H1 (cell line): ENCODE data around the gene SORL1-AS1.

Experiments
- CTCF ChIP-seq, 3 experiments: IDR thresholded peaks; 1 replicate in 2 of 3; 2 replicates in 1 of 3; pipeline versions ENCODE4 v1.5.1 to v1.6.1; 2011; ENCODE audit warnings: low read length in 3 of 3, mild to moderate bottlenecking in 3 of 3, inconsistent platforms in 2 of 3, low read depth in 1 of 3, moderate library complexity in 1 of 3; ENCODE audit not compliant: insufficient read depth in 1 of 3; ENCODE audit errors: control extremely low read depth in 1 of 3
- EP300 ChIP-seq, 2 experiments: IDR thresholded peaks; 1 replicate in 1 of 2; 2 replicates in 1 of 2; pipeline ENCODE4 v1.6.1; 2011 to 2012; ENCODE audit warnings: low read depth in 2 of 2, low read length in 2 of 2, mild to moderate bottlenecking in 2 of 2, borderline replicate concordance in 1 of 2, inconsistent platforms in 1 of 2, moderate library complexity in 1 of 2
- KDM1A ChIP-seq: fragments of 200-600, 300-600 bp; sonication (generic); IDR thresholded peaks from 2 replicates; pipeline ENCODE4 v1.7.1; 2016; ENCODE audit warnings: mild to moderate bottlenecking, low read length, borderline replicate concordance
- POLR2A ChIP-seq, 2 experiments: IDR thresholded peaks; 1 replicate in 1 of 2; 2 replicates in 1 of 2; pipeline ENCODE4 v1.6.1; 2011; ENCODE audit warnings: low read depth in 2 of 2, low read length in 2 of 2, mild to moderate bottlenecking in 2 of 2; ENCODE audit errors: control extremely low read depth in 1 of 2
- SIX5 ChIP-seq: IDR thresholded peaks from 2 replicates; pipeline ENCODE4 v1.6.1; 2011; ENCODE audit warnings: mild to moderate bottlenecking, low read depth, low read length
- SUZ12 ChIP-seq: fragments of 200-600 bp; sonication (generic); IDR thresholded peaks from 2 replicates; pipeline ENCODE4 v1.6.1; 2012; ENCODE audit warnings: mild to moderate bottlenecking, inconsistent platforms, low read length, moderate library complexity, mixed read lengths
- TEAD4 ChIP-seq: IDR thresholded peaks from 2 replicates; pipeline ENCODE4 v1.6.1; 2012; ENCODE audit warnings: low read depth, low read length, inconsistent platforms, mixed read lengths
- TF ChIP-seq, protein P1 (sequence below): IDR thresholded peaks from 2 replicates; pipeline ENCODE4 v1.6.1; 2011; ENCODE audit warnings: low read length, improper control_type of control experiment

- no peak for TF ChIP-seq CTCF (IDR thresholded peaks at IDR 0.05; ENCODE audit: control extremely low read depth in 1 of 3, insufficient read depth in 1 of 3, low read depth in 1 of 3, low read length in 3 of 3)
- no peak for TF ChIP-seq POLR2A (IDR thresholded peaks at IDR 0.05; ENCODE audit: control extremely low read depth in 1 of 2, low read depth in 2 of 2, low read length in 2 of 2)
- TF ChIP-seq SUZ12: no peak
- TF ChIP-seq KDM1A: no peak
- TF ChIP-seq SIX5: no peak
- TF ChIP-seq TEAD4: no peak
- TF ChIP-seq EP300 (IDR thresholded peaks at IDR 0.05; ENCODE audit: borderline replicate concordance in 1 of 2, low read depth in 2 of 2, low read length in 2 of 2): no peak
- TF ChIP-seq, protein P1, sequence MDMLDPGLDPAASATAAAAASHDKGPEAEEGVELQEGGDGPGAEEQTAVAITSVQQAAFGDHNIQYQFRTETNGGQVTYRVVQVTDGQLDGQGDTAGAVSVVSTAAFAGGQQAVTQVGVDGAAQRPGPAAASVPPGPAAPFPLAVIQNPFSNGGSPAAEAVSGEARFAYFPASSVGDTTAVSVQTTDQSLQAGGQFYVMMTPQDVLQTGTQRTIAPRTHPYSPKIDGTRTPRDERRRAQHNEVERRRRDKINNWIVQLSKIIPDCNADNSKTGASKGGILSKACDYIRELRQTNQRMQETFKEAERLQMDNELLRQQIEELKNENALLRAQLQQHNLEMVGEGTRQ: no peak
Observed at GRCh38 chr11:121487191-121487590, 34.4 kb upstream of the SORL1-AS1 start.
